Measurements from ENCODE around the gene DAPK1.

DAPK1 gene

DNA sequence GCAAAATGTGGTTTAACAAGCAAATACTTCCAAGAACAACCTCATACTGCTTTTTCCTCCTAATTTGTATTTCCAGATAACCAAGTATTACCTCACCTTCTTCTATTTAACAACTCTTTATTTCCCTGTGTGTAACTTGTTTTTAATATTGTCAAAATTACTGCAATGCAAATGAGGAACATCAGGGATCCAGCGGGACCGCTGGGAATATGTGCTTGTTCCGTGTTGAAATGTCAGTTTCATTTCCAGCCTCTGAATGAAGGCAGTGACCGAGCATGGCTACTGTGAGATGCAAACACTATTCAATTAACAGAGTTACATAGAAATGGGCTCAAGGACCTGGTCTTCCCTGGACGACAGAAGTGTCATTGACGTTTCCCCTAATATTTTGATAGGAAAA lies 117.5 kb downstream of the DAPK1 start:
- Histone ChIP-seq H3K4me1 (ENCODE audit: control insufficient read depth in 1 of 2, insufficient read depth in 2 of 2, low read length in 2 of 2) (peaks cover 0 to 5% of the 10 kb centered on the region in 2 donors), H3K4me3 (ENCODE audit: low read depth in 1 of 2, low read length in 2 of 2) (no peak overlapping the region), H3K9ac (ENCODE audit: low read depth in 1 of 2, low read length in 2 of 2) (no peak overlapping the region), H3K27me3 (ENCODE audit: control insufficient read depth in 1 of 2, insufficient read depth in 2 of 2, low read length in 2 of 2) (no peaks in the 10 kb centered on the region), H3K36me3 (ENCODE audit: control insufficient read depth in 1 of 2, insufficient read depth in 2 of 2, low read length in 2 of 2) (peaks cover 0 to 5% of the 10 kb centered on the region in 2 donors), H3K9me3 (ENCODE audit: control insufficient read depth in 1 of 2, low read length in 2 of 2) (no peaks in the 10 kb centered on the region), H3K27ac (ENCODE audit: low read depth, low read length) (no peak overlapping the region)

DNA sequence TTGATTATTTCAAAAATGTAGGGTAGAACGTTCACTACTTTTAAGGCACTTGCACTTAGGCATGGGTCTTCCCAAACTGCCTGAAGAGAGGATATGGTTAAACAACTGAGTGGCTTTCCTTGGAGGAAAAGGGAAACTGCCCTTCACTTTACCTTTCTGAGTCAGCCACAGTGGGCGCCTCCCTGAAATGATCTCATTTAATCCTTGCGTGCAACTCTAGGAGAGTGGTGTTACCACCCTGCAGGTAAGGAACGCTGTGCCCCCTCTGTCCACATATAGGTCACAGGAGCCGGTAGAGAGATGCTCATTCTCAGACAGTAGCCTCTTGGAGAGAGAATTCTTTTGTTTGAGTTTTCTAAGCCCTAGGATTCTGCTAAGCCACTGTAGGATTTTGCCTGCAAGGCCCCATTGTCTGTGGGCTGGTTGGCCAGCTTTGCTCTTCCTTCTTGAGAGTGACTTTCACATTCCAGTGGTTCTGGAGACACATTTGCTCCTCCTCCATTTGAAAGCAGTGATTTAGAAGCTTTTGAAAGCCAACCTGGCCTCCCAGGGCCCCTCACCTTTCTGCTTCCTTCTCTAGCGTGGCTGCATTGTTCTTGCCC lies 118.0 kb downstream of the DAPK1 start:
- Histone ChIP-seq H3K9me3 (ENCODE audit: control insufficient read depth in 1 of 2, low read length in 2 of 2) (no peaks in the 10 kb centered on the region), H3K9ac (ENCODE audit: low read depth in 1 of 2, low read length in 2 of 2) (no peak overlapping the region), H3K4me3 (ENCODE audit: low read depth in 1 of 2, low read length in 2 of 2) (no peak overlapping the region), H3K36me3 (ENCODE audit: control insufficient read depth in 1 of 2, insufficient read depth in 2 of 2, low read length in 2 of 2) (peaks cover 0 to 5% of the 10 kb centered on the region in 2 donors), H3K27ac (ENCODE audit: low read depth, low read length) (no peak overlapping the region), H3K4me1 (ENCODE audit: control insufficient read depth in 1 of 2, insufficient read depth in 2 of 2, low read length in 2 of 2) (peaks cover 0 to 5% of the 10 kb centered on the region in 2 donors), H3K27me3 (ENCODE audit: control insufficient read depth in 1 of 2, insufficient read depth in 2 of 2, low read length in 2 of 2) (no peaks in the 10 kb centered on the region)

DNA sequence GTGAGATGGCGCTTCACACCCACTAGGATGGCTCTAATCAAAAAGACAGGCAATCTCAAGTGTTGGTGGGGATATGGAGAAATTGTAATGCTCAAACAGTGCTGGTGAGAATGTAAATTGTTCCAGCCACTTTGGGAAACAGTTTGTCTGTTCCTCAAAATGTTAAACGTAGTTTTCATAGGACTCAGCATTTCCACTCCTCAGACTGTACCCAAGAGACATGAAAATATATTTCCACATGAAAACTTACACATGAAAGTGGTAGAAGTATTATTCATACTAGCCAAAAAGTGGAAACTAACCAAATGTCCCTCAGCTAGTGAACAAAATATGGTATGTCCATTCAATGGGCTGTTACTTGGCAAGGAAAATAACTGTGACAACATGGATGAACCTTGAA lies 120.6 kb downstream of the DAPK1 start:
- Histone ChIP-seq H3K4me3 (ENCODE audit: low read depth in 1 of 2, low read length in 2 of 2) (no peak overlapping the region), H3K36me3 (ENCODE audit: control insufficient read depth in 1 of 2, insufficient read depth in 2 of 2, low read length in 2 of 2) (peaks cover 0 to 5% of the 10 kb centered on the region in 2 donors), H3K9ac (ENCODE audit: low read depth in 1 of 2, low read length in 2 of 2) (no peak overlapping the region)

DNA sequence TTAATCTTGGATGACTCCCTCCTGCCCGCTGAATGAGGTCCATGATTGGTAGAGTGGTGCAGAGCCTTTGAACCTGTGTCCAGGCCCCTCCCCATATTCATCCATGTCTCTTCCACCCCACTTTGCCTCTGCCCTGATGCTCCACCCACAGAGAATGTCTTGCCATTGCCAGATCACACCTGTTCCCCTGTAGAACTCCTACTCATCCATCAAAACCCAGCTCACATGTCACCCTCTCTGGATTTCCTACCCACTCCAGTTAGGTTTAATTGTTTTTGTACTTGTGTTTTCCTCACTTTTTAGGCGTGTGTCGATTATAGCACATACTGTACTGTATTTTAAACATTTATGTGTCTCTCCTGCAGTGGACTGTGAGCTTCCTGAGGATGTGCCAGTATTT lies 121.3 kb downstream of the DAPK1 start:
- Histone ChIP-seq H3K4me1 (ENCODE audit: control insufficient read depth in 1 of 2, insufficient read depth in 2 of 2, low read length in 2 of 2) (peaks cover 0 to 5% of the 10 kb centered on the region in 2 donors), H3K36me3 (ENCODE audit: control insufficient read depth in 1 of 2, insufficient read depth in 2 of 2, low read length in 2 of 2) (peaks cover 0 to 5% of the 10 kb centered on the region in 2 donors), H3K27me3 (ENCODE audit: control insufficient read depth in 1 of 2, insufficient read depth in 2 of 2, low read length in 2 of 2) (no peaks in the 10 kb centered on the region), H3K9ac (ENCODE audit: low read depth in 1 of 2, low read length in 2 of 2) (no peak overlapping the region), H3K4me3 (ENCODE audit: low read depth in 1 of 2, low read length in 2 of 2) (no peak overlapping the region), H3K27ac (ENCODE audit: low read depth, low read length) (no peak overlapping the region), H3K9me3 (ENCODE audit: control insufficient read depth in 1 of 2, low read length in 2 of 2) (no peaks in the 10 kb centered on the region)

More for the DNA sequence above, 120.6 kb downstream of the DAPK1 start:
- Histone ChIP-seq H3K4me1 (ENCODE audit: control insufficient read depth in 1 of 2, insufficient read depth in 2 of 2, low read length in 2 of 2) (peaks cover 0 to 5% of the 10 kb centered on the region in 2 donors), H3K27ac (ENCODE audit: low read depth, low read length) (no peak overlapping the region), H3K9me3 (ENCODE audit: control insufficient read depth in 1 of 2, low read length in 2 of 2) (no peaks in the 10 kb centered on the region), H3K27me3 (ENCODE audit: control insufficient read depth in 1 of 2, insufficient read depth in 2 of 2, low read length in 2 of 2) (no peaks in the 10 kb centered on the region)

DNA sequence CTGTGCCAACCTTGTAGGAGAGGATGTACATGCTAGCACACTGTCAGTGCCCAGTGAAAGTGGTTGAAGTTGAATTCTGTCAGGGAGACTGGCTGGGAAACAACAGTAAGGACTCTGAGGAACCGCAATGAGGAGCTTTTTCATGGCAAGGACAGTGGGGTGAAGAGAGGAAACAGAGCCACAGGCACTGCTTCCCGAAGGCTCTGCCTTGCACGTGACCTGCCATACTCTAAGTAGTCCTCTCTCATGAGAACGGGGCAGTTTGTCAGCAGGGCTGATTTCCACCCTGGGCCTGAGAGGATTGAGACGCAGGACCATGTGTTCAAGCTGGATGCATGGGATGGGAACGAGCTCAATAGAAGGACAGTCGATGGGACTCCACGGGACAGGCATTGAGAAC lies 121.7 kb downstream of the DAPK1 start:
- no peak overlapping the region for H3K4me3 ChIP-seq (ENCODE audit: low read depth in 1 of 2, low read length in 2 of 2)
- peaks cover 0 to under 1% of the 10 kb centered on the region in 2 donors for H3K4me1 ChIP-seq (ENCODE audit: control insufficient read depth in 1 of 2, insufficient read depth in 2 of 2, low read length in 2 of 2)
- H3K9ac ChIP-seq (ENCODE audit: low read depth in 1 of 2, low read length in 2 of 2): no peak overlapping the region
- H3K27ac ChIP-seq (ENCODE audit: low read depth, low read length): no peak overlapping the region
- no peaks in the 10 kb centered on the region for H3K9me3 ChIP-seq (ENCODE audit: control insufficient read depth in 1 of 2, low read length in 2 of 2)
- no peaks in the 10 kb centered on the region for H3K27me3 ChIP-seq (ENCODE audit: control insufficient read depth in 1 of 2, insufficient read depth in 2 of 2, low read length in 2 of 2)
- peaks cover 0 to 8% of the 10 kb centered on the region in 2 donors for H3K36me3 ChIP-seq (ENCODE audit: control insufficient read depth in 1 of 2, insufficient read depth in 2 of 2, low read length in 2 of 2)

DNA sequence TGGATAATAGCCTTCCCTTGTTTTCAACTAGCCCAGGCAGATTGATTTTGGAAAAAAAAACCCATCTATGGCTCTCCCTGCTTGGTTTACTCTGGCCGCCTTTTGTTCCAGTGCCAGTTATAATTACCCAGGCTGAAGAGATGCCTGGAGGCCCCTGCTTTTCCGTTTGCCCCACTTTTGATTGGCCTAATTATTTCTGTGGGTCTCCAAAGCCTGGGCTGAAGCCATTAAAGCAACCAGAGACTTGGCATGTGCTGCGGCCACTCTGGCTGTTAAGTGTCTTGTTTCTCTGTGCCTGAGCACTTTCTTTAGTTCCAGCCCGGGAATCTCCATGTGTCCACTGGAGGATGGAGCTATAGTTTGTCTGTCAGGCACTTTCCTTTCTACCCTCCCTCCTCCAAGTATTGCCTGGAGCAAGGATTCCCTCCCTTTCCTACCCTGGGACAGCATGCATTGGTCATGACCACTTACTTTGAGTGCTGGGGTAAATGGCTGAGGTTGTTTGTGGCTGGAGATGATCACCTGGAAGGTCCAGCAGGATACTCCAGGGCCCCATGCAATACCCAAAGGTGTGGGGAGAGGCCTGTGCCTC lies 123.2 kb downstream of the DAPK1 start:
- Histone ChIP-seq H3K27ac (ENCODE audit: low read depth, low read length) (no peak overlapping the region), H3K4me3 (ENCODE audit: low read depth in 1 of 2, low read length in 2 of 2) (no peak overlapping the region), H3K36me3 (ENCODE audit: control insufficient read depth in 1 of 2, insufficient read depth in 2 of 2, low read length in 2 of 2) (peaks cover 0 to 8% of the 10 kb centered on the region in 2 donors), H3K9ac (ENCODE audit: low read depth in 1 of 2, low read length in 2 of 2) (no peak overlapping the region), H3K27me3 (ENCODE audit: control insufficient read depth in 1 of 2, insufficient read depth in 2 of 2, low read length in 2 of 2) (no peaks in the 10 kb centered on the region), H3K9me3 (ENCODE audit: control insufficient read depth in 1 of 2, low read length in 2 of 2) (no peaks in the 10 kb centered on the region), H3K4me1 (ENCODE audit: control insufficient read depth in 1 of 2, insufficient read depth in 2 of 2, low read length in 2 of 2) (no peaks in the 10 kb centered on the region)

DNA sequence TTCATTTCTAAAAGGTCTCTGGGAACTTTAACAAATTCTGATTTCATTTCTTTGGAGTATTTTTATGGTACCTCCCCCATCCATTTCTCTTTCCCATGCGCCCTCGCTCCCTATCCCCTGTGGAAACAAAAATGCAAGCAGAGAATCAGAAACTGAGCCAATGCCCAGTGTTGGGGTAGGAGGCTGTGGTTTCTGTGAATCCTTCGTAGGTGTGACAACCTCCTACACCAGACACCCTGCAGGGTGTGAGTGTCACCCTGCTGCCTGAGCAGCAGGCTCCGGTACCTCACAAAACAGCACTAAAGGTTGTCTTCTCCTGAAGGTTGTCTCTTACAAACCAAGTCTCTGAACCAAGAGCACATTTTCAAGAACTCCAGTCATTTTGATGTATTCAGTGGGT lies 124.4 kb downstream of the DAPK1 start:
- Histone ChIP-seq H3K4me1 (ENCODE audit: control insufficient read depth in 1 of 2, insufficient read depth in 2 of 2, low read length in 2 of 2) (no peaks in the 10 kb centered on the region), H3K27me3 (ENCODE audit: control insufficient read depth in 1 of 2, insufficient read depth in 2 of 2, low read length in 2 of 2) (no peaks in the 10 kb centered on the region), H3K9me3 (ENCODE audit: control insufficient read depth in 1 of 2, low read length in 2 of 2) (no peaks in the 10 kb centered on the region), H3K4me3 (ENCODE audit: low read depth in 1 of 2, low read length in 2 of 2) (no peak overlapping the region), H3K27ac (ENCODE audit: low read depth, low read length) (no peak overlapping the region), H3K9ac (ENCODE audit: low read depth in 1 of 2, low read length in 2 of 2) (no peak overlapping the region), H3K36me3 (ENCODE audit: control insufficient read depth in 1 of 2, insufficient read depth in 2 of 2, low read length in 2 of 2) (peaks cover 0 to 8% of the 10 kb centered on the region in 2 donors)

DNA sequence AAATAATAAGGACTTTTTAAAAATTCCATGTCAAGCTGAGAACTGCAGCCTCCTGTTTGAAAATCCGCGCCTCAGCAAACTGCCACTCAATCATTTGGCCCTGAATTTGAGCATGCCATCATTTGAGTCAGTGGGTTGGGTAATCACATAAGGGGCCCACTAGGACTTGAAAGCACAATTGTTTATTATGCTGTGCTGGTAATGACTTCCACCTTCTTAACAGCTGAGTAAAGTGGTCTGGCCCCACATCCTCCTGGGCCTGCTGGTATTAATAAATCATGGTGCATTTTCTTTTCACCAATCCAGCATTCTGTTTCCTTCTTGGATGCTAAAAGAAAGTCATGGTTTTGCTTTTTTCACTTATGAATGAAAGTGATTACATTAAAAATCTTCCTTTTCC lies 125.3 kb downstream of the DAPK1 start:
- Histone ChIP-seq H3K4me1 (ENCODE audit: control insufficient read depth in 1 of 2, insufficient read depth in 2 of 2, low read length in 2 of 2) (no peaks in the 10 kb centered on the region), H3K4me3 (ENCODE audit: low read depth in 1 of 2, low read length in 2 of 2) (no peak overlapping the region), H3K36me3 (ENCODE audit: control insufficient read depth in 1 of 2, insufficient read depth in 2 of 2, low read length in 2 of 2) (peaks cover 0 to 8% of the 10 kb centered on the region in 2 donors), H3K9ac (ENCODE audit: low read depth in 1 of 2, low read length in 2 of 2) (no peak overlapping the region), H3K27ac (ENCODE audit: low read depth, low read length) (no peak overlapping the region), H3K9me3 (ENCODE audit: control insufficient read depth in 1 of 2, low read length in 2 of 2) (no peaks in the 10 kb centered on the region), H3K27me3 (ENCODE audit: control insufficient read depth in 1 of 2, insufficient read depth in 2 of 2, low read length in 2 of 2) (no peaks in the 10 kb centered on the region)

DNA sequence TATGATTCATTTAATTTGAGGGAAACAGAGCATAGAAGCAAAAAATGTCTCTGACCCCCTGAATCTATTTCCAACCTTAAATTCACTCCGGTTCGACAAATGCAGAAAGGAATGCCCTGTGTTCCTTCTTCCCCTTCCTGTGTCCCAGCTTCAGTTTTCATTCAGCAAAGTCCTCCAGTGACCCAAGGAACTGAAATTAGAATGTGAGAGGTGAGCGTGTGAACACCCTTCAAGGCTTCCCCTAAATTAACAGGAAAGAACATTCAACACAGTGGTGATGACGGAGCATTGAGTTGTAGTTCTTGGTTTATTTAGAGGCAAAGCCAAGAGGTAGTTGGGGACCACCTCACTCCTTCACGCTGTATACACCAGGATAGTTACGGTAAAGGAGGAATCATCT lies 130.7 kb downstream of the DAPK1 start:
- no peaks in the 10 kb centered on the region for H3K4me1 ChIP-seq (ENCODE audit: control insufficient read depth in 1 of 2, insufficient read depth in 2 of 2, low read length in 2 of 2)
- no peaks in the 10 kb centered on the region for H3K27me3 ChIP-seq (ENCODE audit: control insufficient read depth in 1 of 2, insufficient read depth in 2 of 2, low read length in 2 of 2)
- H3K27ac ChIP-seq (ENCODE audit: low read depth, low read length): no peak overlapping the region
- peaks cover 0 to 3% of the 10 kb centered on the region in 2 donors for H3K36me3 ChIP-seq (ENCODE audit: control insufficient read depth in 1 of 2, insufficient read depth in 2 of 2, low read length in 2 of 2)
- no peaks in the 10 kb centered on the region for H3K9me3 ChIP-seq (ENCODE audit: control insufficient read depth in 1 of 2, low read length in 2 of 2)
- no peak overlapping the region for H3K4me3 ChIP-seq (ENCODE audit: low read depth in 1 of 2, low read length in 2 of 2)
- no peak overlapping the region for H3K9ac ChIP-seq (ENCODE audit: low read depth in 1 of 2, low read length in 2 of 2)

DNA sequence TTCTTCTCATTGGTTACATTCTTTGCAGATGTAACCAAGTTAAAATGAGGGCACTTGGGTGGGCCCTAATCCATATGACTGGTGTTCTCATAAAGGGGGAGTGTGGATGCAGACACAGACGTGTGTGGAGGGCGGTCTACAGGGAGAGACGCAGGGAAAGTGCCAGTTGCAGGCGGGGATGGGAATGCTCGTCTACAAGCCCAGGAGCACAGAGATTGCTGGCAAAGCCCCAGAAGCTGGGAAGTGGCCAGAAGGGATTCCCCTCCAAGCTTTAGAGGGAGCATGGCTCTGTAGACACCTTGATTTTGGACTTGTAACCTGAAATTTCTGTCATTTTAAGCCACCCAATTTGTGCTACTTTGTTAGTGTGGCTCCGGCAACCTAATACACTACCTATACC lies 131.4 kb downstream of the DAPK1 start:
- Histone ChIP-seq H3K27ac (ENCODE audit: low read depth, low read length) (no peak overlapping the region), H3K4me1 (ENCODE audit: control insufficient read depth in 1 of 2, insufficient read depth in 2 of 2, low read length in 2 of 2) (no peaks in the 10 kb centered on the region), H3K36me3 (ENCODE audit: control insufficient read depth in 1 of 2, insufficient read depth in 2 of 2, low read length in 2 of 2) (peaks cover 0 to 1% of the 10 kb centered on the region in 2 donors), H3K4me3 (ENCODE audit: low read depth in 1 of 2, low read length in 2 of 2) (no peak overlapping the region), H3K9me3 (ENCODE audit: control insufficient read depth in 1 of 2, low read length in 2 of 2) (no peaks in the 10 kb centered on the region), H3K9ac (ENCODE audit: low read depth in 1 of 2, low read length in 2 of 2) (no peak overlapping the region), H3K27me3 (ENCODE audit: control insufficient read depth in 1 of 2, insufficient read depth in 2 of 2, low read length in 2 of 2) (no peaks in the 10 kb centered on the region)
